H1 (cell line): ENCODE measurements around the gene NFIA. TPM values are rescaled to one million over a fixed set of nuclear protein-coding genes. Genes with fewer than 3 reads are reported as not detected.

Source experiments
- CTCF ChIA-PET: fragments of 300-600 bp; sonication (Branson Sonifier 250); formaldehyde crosslinking; loops from one replicate; lab custom pipeline; 2021; ENCODE audit not compliant: partially characterized antibody; lab: Charles Lee
- POLR2A ChIA-PET: fragments of 300-600 bp; sonication (Branson Sonifier 250); formaldehyde crosslinking; loops from one replicate; lab custom pipeline; 2021; ENCODE audit warnings: inconsistent platforms; ENCODE audit not compliant: partially characterized antibody; lab: Charles Lee
- DNase-seq, 2 experiments: peaks; one replicate each; pipeline versions ENCODE4 v3.0.0 to v3.0.0-alpha.2; 2010 to 2022; ENCODE audit warnings: low spot score in 2 of 2, low read depth in 1 of 2, mixed read lengths in 1 of 2
- FAIRE-seq: peaks from 2 replicates; lab custom pipeline; 2011; peaks lifted over from hg19 to GRCh38; lab: Jason Lieb, UNC
- H2AFZ ChIP-seq: 2 replicates; pipeline ENCODE4 v1.8.1; 2012; ENCODE audit warnings: low read length, inconsistent platforms
- H2AK5ac ChIP-seq: 2 replicates; pipeline ENCODE4 v1.6.1; 2013; ENCODE audit warnings: low read depth, low read length
- H2BK120ac ChIP-seq: replicated peaks from 2 replicates; pipeline ENCODE3; 2013; ENCODE audit warnings: low read depth, low read length, inconsistent platforms
- H2BK12ac ChIP-seq: 2 replicates; pipeline ENCODE4 v1.6.1; 2013; ENCODE audit warnings: low read depth, low read length
- H2BK15ac ChIP-seq: 2 replicates; pipeline ENCODE4 v1.6.1; 2013; ENCODE audit warnings: low read length
- H2BK20ac ChIP-seq: 2 replicates; pipeline ENCODE4 v1.6.1; 2013; ENCODE audit warnings: low read length
- H2BK5ac ChIP-seq: 2 replicates; pipeline ENCODE4 v1.6.1; 2013; ENCODE audit warnings: low read depth, low read length
- H3K14ac ChIP-seq: 2 replicates; pipeline ENCODE4 v1.6.1; 2013; ENCODE audit warnings: inconsistent platforms; ENCODE audit not compliant: insufficient read length
- H3K18ac ChIP-seq: 2 replicates; pipeline ENCODE4 v1.6.1; 2013; ENCODE audit warnings: low read length; ENCODE audit errors: extremely low read depth
- H3K23ac ChIP-seq: 2 replicates; pipeline ENCODE4 v1.6.1; 2013; ENCODE audit warnings: inconsistent platforms; ENCODE audit not compliant: insufficient read length
- H3K23me2 ChIP-seq: 2 replicates; pipeline ENCODE4 v1.6.1; 2013; ENCODE audit warnings: low read depth, low read length
- H3K27ac ChIP-seq: 2 replicates; pipeline ENCODE4 v1.6.1; 2011; ENCODE audit warnings: low read depth, low read length, inconsistent platforms
- H3K27me3 ChIP-seq, 4 experiments: replicated peaks in 1 of 4; 1 replicate in 1 of 4; 2 replicates in 3 of 4; pipeline versions ENCODE4 v1.6.1 to v1.8.1; 2011 to 2013; ENCODE audit warnings: low read length in 3 of 4, mild to moderate bottlenecking in 3 of 4, inconsistent platforms in 2 of 4, mixed read lengths in 2 of 4, moderate library complexity in 1 of 4; ENCODE audit not compliant: control insufficient read depth in 3 of 4, insufficient read depth in 3 of 4; ENCODE audit errors: extremely low read depth in 1 of 4
- H3K36me3 ChIP-seq, 4 experiments: 2 replicates each; pipeline versions ENCODE4 v1.6.1 to v1.8.1; 2011 to 2013; ENCODE audit warnings: mild to moderate bottlenecking in 4 of 4, low read length in 3 of 4, moderate library complexity in 2 of 4, control low read depth in 1 of 4, inconsistent platforms in 1 of 4; ENCODE audit not compliant: insufficient read depth in 4 of 4, control insufficient read depth in 2 of 4
- H3K4ac ChIP-seq: replicated peaks from 2 replicates; pipeline ENCODE3; 2013; ENCODE audit warnings: low read length, low read depth, mixed read lengths, inconsistent platforms; ENCODE audit not compliant: insufficient read length
- H3K4me1 ChIP-seq, 4 experiments: replicated peaks in 1 of 4; 1 replicate in 1 of 4; 2 replicates in 3 of 4; pipeline versions ENCODE4 v1.6.1 to v1.8.1; 2011 to 2013; ENCODE audit warnings: low read length in 3 of 4, inconsistent platforms in 2 of 4, mixed read lengths in 1 of 4; ENCODE audit not compliant: insufficient read depth in 4 of 4, control insufficient read depth in 3 of 4
- H3K4me2 ChIP-seq, 2 experiments: 2 replicates each; pipeline versions ENCODE4 v1.6.1 to v1.8.1; 2011 to 2013; ENCODE audit warnings: low read depth in 2 of 2, low read length in 2 of 2, control low read depth in 1 of 2, inconsistent platforms in 1 of 2, mild to moderate bottlenecking in 1 of 2; ENCODE audit not compliant: insufficient read depth in 1 of 2
- H3K4me3 ChIP-seq, 4 experiments: fragments of 200-600, 300-600 bp in 1 of 4; sonication (generic), shearing (Covaris generic), sonication (Bioruptor Twin) in 1 of 4; 2 replicates each; pipeline versions ENCODE4 v1.5.1 to v1.8.1; 2011 to 2016; ENCODE audit warnings: low read length in 4 of 4, low read depth in 3 of 4, control low read depth in 2 of 4, inconsistent platforms in 2 of 4, mild to moderate bottlenecking in 2 of 4, mixed read lengths in 1 of 4, moderate library complexity in 1 of 4; ENCODE audit not compliant: insufficient read depth in 2 of 4; ENCODE audit errors: extremely low read depth in 1 of 4
- H3K56ac ChIP-seq: replicated peaks from 2 replicates; pipeline ENCODE3; 2013; ENCODE audit warnings: low read depth, mild to moderate bottlenecking, mixed read lengths, low read length, inconsistent platforms; ENCODE audit not compliant: insufficient read length
- H3K79me1 ChIP-seq: 2 replicates; pipeline ENCODE4 v1.6.1; 2013; ENCODE audit warnings: low read depth, low read length, control low read depth
- H3K79me2 ChIP-seq, 2 experiments: 2 replicates each; pipeline versions ENCODE4 v1.6.1 to v1.8.1; 2012 to 2013; ENCODE audit warnings: low read length in 2 of 2, mild to moderate bottlenecking in 2 of 2, inconsistent platforms in 1 of 2; ENCODE audit not compliant: insufficient read depth in 2 of 2, control insufficient read depth in 1 of 2
- H3K9ac ChIP-seq, 4 experiments: replicated peaks in 1 of 4; 1 replicate in 1 of 4; 2 replicates in 3 of 4; pipeline versions ENCODE4 v1.6.1 to v1.8.1; 2011 to 2013; ENCODE audit warnings: low read depth in 3 of 4, low read length in 3 of 4, control low read depth in 2 of 4, mild to moderate bottlenecking in 2 of 4, moderate library complexity in 2 of 4, inconsistent platforms in 1 of 4; ENCODE audit errors: extremely low read depth in 1 of 4
- H3K9me3 ChIP-seq, 2 experiments: 2 replicates each; pipeline versions ENCODE4 v1.6.1 to v1.8.1; 2012 to 2013; ENCODE audit warnings: mild to moderate bottlenecking in 2 of 2, moderate library complexity in 2 of 2, control low read depth in 1 of 2, inconsistent platforms in 1 of 2, low read depth in 1 of 2, low read length in 1 of 2, mixed read lengths in 1 of 2; ENCODE audit not compliant: insufficient read depth in 2 of 2
- H4K20me1 ChIP-seq, 2 experiments: replicated peaks in 1 of 2; 2 replicates each; pipeline versions ENCODE3 to v1.8.1; 2011 to 2013; ENCODE audit warnings: inconsistent platforms in 2 of 2, low read length in 2 of 2, mild to moderate bottlenecking in 1 of 2; ENCODE audit not compliant: insufficient read depth in 2 of 2, control insufficient read depth in 1 of 2
- H4K5ac ChIP-seq: 2 replicates; pipeline ENCODE4 v1.6.1; 2013; ENCODE audit warnings: low read length, low read depth, mixed read lengths, inconsistent platforms; ENCODE audit not compliant: insufficient read length
- H4K8ac ChIP-seq: 2 replicates; pipeline ENCODE4 v1.8.0; 2013; ENCODE audit warnings: mild to moderate bottlenecking, moderate library complexity, low read length, inconsistent platforms; ENCODE audit not compliant: insufficient read depth; ENCODE audit errors: extremely low read depth
- H4K91ac ChIP-seq: replicated peaks from 2 replicates; pipeline ENCODE3; 2013; ENCODE audit warnings: low read length, mixed read lengths, inconsistent platforms; ENCODE audit not compliant: insufficient read length
- BACH1 ChIP-seq: IDR thresholded peaks from 2 replicates; pipeline ENCODE4 v1.6.1; 2012; ENCODE audit warnings: low read length, improper control_type of control experiment
- BCL11A ChIP-seq, 2 experiments: IDR thresholded peaks; one replicate each; pipeline ENCODE4 v1.6.1; 2011; ENCODE audit warnings: low read depth in 2 of 2, low read length in 2 of 2, mild to moderate bottlenecking in 2 of 2
- RXRA ChIP-seq: IDR thresholded peaks from 2 replicates; pipeline ENCODE4 v1.6.1; 2011; ENCODE audit warnings: low read depth, mild to moderate bottlenecking, low read length, moderate library complexity; ENCODE audit not compliant: insufficient read depth
- TBP ChIP-seq: IDR thresholded peaks from 2 replicates; pipeline ENCODE4 v1.6.1; 2011; ENCODE audit warnings: low read depth, low read length, improper control_type of control experiment
- TCF12 ChIP-seq: IDR thresholded peaks from 2 replicates; pipeline ENCODE4 v1.6.1; 2011; ENCODE audit warnings: low read depth, mild to moderate bottlenecking, low read length
- WGBS, 2 experiments: shearing (Covaris generic) in 1 of 2; methylation state at CpG; one replicate each; pipeline versions ENCODE4 v1.1.6 to v1.1.7; 2013 to 2015; ENCODE audit warnings: low lambda C conversion rate in 2 of 2, mixed read lengths in 2 of 2, inconsistent platforms in 1 of 2, low coverage in 1 of 2, missing lambda C conversion rate in 1 of 2; ENCODE audit not compliant: insufficient replicate concordance in 2 of 2, insufficient coverage in 1 of 2, insufficient read length in 1 of 2; ENCODE audit errors: extremely low coverage in 1 of 2, missing lambda C conversion rate in 1 of 2; 5-methylcytosine and 5-hydroxymethylcytosine counted together
- polyA plus RNA-seq, 7 experiments: library from polyadenylated mRNA; depleted of rRNA in 3 of 7; stranded (reverse) in 5 of 7; unstranded in 2 of 7; fragments of >200 nt in 5 of 7; fragments of 200-250 nt in 2 of 7; gene quantifications; 1 replicate in 5 of 7; 2 replicates in 1 of 7; 4 replicates in 1 of 7; pipeline versions ENCODE4 v1.2.1 to v1.2.3, GENCODE V29; 2011 to 2013; ENCODE audit warnings: missing spikeins in 2 of 7, mixed read lengths in 2 of 7
- total RNA-seq: library from RNA; stranded (reverse); fragmentation: NEBNext Ultra II Directional; extraction: Animal tissue kit (Norgen Biotek cat#: 25700); gene quantifications from 2 replicates; pipeline ENCODE4 v1.2.1, GENCODE V29; 2021

The NFIA gene
- total and polyA plus RNA-seq, 2 of the 8 experiments (the other 6 are each of a cell fraction or from before 2014, with no cell fraction given) = 1.8 to 2.3 TPM

GRCh38 chr1:61094677-61095469 lies 12.5 kb downstream of the NFIA start:
- no peaks in the 10 kb centered on the region for H3K4me1 ChIP-seq
- no peaks in the 10 kb centered on the region for H3K79me2 ChIP-seq
- POLR2A ChIA-PET = interaction anchor here (0.6 kb wide), 1 partner anchor 994 kb away, joined by 3 read pairs; no protein-coding TSS in a partner anchor
- CTCF ChIA-PET = interaction anchor here (1.0 kb wide), 2 partner anchors 41 to 45 kb away, joined by 3 read pairs; no protein-coding TSS in a partner anchor
- H3K9ac ChIP-seq = no peak overlapping the region
- H2BK12ac ChIP-seq = no peak overlapping the region
- no peak overlapping the region for H2BK15ac ChIP-seq
- no peak overlapping the region for H4K8ac ChIP-seq
- no peaks in the 10 kb centered on the region for H3K23me2 ChIP-seq
- DNase-seq = no peak
- H3K36me3 ChIP-seq = no peaks in the 10 kb centered on the region
- FAIRE-seq = no peak
- no peak overlapping the region for H2AFZ ChIP-seq
- no peak overlapping the region for H4K5ac ChIP-seq
- H4K91ac ChIP-seq = no peak overlapping the region
- TF ChIP-seq TBP (no peak), BACH1 (no peak), RXRA (no peak), BCL11A (IDR thresholded peaks at IDR 0.05; ENCODE audit: low read depth in 2 of 2, low read length in 2 of 2) (no peak), TCF12 (no peak)
- no peak overlapping the region for H2BK120ac ChIP-seq
- no peak overlapping the region for H2BK5ac ChIP-seq
- H3K56ac ChIP-seq = no peak overlapping the region
- no peak overlapping the region for H3K27ac ChIP-seq
- H2AK5ac ChIP-seq = no peak overlapping the region
- no peaks in the 10 kb centered on the region for H4K20me1 ChIP-seq
- no peak overlapping the region for H3K4me3 ChIP-seq
- H3K27me3 ChIP-seq = no peaks in the 10 kb centered on the region
- H3K14ac ChIP-seq = no peak overlapping the region
- H2BK20ac ChIP-seq = no peak overlapping the region
- H3K4ac ChIP-seq = no peak overlapping the region
- H3K18ac ChIP-seq = no peak overlapping the region
- H3K9me3 ChIP-seq = no peaks in the 10 kb centered on the region
- no peak overlapping the region for H3K4me2 ChIP-seq
- H3K23ac ChIP-seq = no peak overlapping the region
- no peaks in the 10 kb centered on the region; the same call in 1 of the 2 replicates for H3K79me1 ChIP-seq
- WGBS, 2 experiments = 94% methylated on average over 4 of the region's 4 CpGs; no CpG with 5 or more reads in 1 of the 2 experiments
